Suprapubic skin (tissue), 3 donors: Measurements from ENCODE around the gene SLC8B1.

ENCODE experiments used
- EP300 ChIP-seq: sonication (generic); formaldehyde crosslinking; IDR thresholded peaks from one replicate; pipeline ENCODE4 v1.6.1; 2017; ENCODE audit warnings: antibody characterized with exemption
- TF ChIP-seq, protein P1 (sequence below), 2 donors: fragments of 200-600 bp in 1 of 2; fragments of 450-650 bp in 1 of 2; sonication (generic) in 1 of 2; IDR thresholded peaks; one replicate each; pipeline ENCODE4 v1.5.1; 2016 to 2019; ENCODE audit warnings: antibody characterized with exemption in 2 of 2, mild to moderate bottlenecking in 1 of 2, moderate library complexity in 1 of 2

DNA sequence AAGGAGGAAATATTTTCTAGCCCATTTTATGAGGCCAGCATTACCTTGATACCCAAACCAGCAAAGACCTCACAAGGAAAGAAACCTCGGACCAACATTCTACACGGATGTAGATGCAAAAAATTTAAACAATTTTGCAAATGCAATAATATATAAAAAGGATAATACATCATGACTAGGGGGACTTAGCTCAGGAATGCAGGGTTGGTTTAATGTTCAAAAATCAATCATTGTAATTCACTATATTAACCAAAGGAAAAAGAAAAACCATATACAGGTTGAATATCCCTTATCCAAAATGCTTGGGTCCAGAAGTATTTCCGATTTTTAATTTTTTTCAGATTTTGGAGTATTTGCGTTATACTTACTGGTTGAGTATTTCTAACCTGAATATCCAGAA is 80.6 kb downstream of the SLC8B1 start:
- TF ChIP-seq, protein P1, sequence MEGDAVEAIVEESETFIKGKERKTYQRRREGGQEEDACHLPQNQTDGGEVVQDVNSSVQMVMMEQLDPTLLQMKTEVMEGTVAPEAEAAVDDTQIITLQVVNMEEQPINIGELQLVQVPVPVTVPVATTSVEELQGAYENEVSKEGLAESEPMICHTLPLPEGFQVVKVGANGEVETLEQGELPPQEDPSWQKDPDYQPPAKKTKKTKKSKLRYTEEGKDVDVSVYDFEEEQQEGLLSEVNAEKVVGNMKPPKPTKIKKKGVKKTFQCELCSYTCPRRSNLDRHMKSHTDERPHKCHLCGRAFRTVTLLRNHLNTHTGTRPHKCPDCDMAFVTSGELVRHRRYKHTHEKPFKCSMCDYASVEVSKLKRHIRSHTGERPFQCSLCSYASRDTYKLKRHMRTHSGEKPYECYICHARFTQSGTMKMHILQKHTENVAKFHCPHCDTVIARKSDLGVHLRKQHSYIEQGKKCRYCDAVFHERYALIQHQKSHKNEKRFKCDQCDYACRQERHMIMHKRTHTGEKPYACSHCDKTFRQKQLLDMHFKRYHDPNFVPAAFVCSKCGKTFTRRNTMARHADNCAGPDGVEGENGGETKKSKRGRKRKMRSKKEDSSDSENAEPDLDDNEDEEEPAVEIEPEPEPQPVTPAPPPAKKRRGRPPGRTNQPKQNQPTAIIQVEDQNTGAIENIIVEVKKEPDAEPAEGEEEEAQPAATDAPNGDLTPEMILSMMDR (IDR thresholded peaks at IDR 0.05), result no peak
- no peak for TF ChIP-seq EP300
